ENCODE measurements around the gene SERPINF2.
"Not testable (repeated sequence)": the region's sequence is repeated elsewhere in the genome, so short reads cannot be mapped to it uniquely, and the experiment has no call there.

SERPINF2 gene

DNA sequence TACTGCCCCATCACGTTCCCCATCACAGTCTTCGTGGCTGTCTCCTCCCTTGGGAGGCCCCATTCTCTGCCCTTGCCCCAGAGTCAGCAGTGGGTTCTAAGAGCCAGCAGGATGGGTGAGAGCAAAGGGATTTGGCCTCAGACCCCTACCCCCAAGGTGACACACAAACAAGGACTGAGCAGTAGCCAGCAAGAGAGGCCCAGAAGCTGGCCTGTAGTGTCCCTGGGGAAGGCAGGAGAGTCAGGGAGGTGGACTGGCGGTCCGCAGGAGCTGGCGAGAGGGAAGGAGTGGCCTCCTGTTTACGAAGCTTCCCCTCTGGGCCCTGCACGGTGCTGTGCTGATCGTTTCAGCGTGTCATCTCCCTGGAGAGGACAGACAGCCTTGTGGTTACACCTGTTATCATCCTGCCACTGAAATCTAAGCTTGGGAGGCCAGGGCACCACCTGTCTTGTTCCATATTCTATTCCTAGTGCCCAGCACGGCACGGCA is 9.8 kb upstream of the SERPINF2 start:
- no peak for DNase-seq (ENCODE audit: low read depth, low spot score)
- H3K27ac ChIP-seq = no peak overlapping the region

DNA sequence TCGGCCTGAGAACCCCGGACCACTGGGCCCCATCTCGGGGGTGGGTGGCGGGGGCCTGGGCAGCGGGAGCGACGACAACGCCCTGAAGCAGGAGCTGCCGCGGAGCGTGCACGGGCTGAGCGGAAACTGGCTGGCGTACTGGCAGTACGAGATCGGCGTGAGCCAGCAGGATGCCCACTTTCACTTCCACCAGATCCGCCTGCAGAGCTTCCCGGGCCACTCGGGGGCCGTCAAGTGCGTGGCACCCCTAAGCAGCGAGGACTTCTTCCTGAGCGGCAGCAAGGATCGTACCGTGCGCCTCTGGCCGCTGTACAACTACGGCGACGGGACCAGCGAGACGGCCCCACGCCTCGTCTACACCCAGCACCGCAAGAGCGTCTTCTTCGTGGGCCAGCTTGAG is 8.9 kb upstream of the SERPINF2 start:
- no peak overlapping the region for H3K27ac ChIP-seq
- DNase-seq (ENCODE audit: low read depth, low spot score) = no peak

GRCh38 chr17:1735418-1735817 is 7.3 kb upstream of the SERPINF2 start:
- no peak overlapping the region for H3K27ac ChIP-seq
- DNase-seq (ENCODE audit: low read depth, low spot score) = no peak

- no peak overlapping the region for H3K27ac ChIP-seq
Measured at GRCh38 chr17:1735834-1736347, 6.8 kb upstream of the SERPINF2 start.

DNA sequence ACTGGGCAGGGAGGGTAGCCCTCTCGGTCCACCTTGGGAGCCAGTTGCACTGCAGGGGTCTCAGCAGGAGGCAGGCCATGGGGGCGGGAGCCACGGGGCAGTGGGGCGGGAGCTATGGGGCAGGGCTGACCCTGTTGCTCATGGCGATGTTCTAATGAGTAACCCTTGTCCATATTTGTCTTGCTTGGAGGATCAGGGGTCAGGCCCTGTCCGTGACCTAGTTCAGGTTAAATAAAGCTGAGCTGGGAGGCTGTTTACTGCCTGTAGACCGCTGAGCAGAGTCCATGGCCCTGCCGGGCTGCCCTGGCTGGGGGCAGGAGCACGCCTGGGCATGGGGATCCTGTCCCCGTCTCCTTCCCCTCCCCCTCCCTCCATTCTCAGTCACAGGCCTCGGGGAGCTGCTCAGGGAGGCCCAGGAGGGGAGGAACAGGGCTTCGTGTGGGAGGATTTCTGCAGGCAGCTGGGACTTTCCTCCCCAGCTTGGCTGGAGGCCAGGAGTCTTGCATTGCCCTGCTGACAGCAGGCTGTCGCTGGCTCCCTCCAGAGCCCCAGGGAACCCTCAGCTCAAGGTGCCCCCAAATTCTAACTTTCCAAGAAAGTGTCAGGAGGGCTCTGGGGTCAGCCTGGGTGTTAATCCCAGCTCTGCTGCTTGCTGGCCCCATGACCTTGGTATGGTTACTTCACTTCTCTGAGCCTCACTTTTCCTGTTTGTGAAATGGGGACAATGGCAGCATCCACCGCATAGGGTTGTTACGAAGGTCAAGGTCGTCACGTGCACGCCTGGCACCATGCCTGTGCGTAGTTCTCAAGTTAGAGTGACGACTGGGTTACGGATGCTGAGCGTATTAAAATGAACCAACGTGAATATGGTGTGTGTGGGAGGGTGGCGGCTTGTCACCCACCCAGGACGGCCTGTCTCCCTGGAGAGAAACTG is 6.1 kb upstream of the SERPINF2 start:
- DNase-seq (ENCODE audit: low read depth, low spot score) = no peak
- H3K27ac ChIP-seq = no peak overlapping the region

More at GRCh38 chr17:1735834-1736347, 6.8 kb upstream of the SERPINF2 start:
- no peak for DNase-seq (ENCODE audit: low read depth, low spot score)

DNA sequence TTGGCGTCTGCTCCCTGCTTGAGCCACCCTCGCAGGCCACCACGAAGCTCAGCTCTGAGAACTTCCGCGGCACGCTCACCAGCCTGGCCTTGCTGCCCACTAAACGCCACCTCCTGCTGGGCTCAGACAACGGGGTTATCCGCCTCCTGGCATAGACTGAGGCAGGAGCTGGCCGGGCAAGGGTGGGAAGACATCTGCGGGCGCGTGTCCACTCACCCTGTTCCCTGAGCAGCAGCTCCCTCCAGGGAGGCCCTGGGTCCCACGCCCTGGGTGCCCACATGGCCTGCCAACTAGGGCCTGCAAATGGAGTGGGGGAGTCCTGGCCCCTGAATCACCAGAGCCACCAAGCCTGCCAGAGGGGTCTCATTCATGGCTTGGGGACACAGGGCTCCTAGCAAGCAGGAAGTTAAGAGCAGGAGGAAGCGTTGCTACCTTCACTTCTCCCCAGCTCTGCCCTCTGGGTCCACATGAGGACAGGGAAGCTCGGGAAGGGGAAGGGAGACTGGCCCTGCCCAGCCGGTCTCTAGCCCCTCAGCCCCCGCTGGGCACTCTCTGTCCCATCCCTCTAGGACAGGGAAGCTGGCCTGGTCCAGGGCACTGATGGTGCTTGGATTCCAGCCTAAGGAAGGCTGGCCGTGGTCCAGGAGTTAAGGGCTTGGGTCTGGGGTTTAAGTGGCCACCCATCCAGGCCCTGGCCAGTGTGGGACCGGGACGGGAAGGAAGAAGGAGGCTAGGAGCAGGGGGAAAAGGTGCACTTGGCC is 5.0 kb upstream of the SERPINF2 start:
- H3K27ac ChIP-seq = no peak overlapping the region
- DNase-seq (ENCODE audit: low read depth, low spot score) = no peak

DNA sequence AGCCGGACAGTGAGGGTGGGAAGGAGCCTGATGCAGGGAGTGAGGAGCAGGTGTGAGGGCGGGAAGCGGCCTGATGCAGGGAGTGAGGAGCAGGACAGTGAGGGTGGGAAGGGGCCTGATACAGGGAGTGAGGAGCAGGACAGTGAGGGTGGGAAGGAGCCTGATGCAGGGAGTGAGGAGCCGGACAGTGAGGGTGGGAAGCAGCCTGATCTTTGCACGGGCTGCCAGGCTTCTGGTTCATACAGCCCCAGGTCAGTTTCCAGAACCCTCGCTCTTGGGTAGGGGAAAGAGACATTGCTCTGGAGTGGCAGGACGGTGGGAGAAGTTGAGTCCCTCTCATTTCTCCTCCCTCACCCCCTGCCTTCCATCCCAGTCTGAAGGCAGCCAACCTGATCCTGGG is 772 bp upstream of the SERPINF2 start:
- H3K27ac ChIP-seq; DNase-seq (ENCODE audit: low read depth, low spot score): not testable (repeated sequence)

GRCh38 chr17:1743088-1743439 is 393 bp downstream of the SERPINF2 start:
- DNase-seq (ENCODE audit: low read depth, low spot score) = no peak
- no peak overlapping the region for H3K27ac ChIP-seq

- H3K27ac ChIP-seq = no peak overlapping the region
- no peak for DNase-seq (ENCODE audit: low read depth, low spot score)
Measured at GRCh38 chr17:1744551-1745512, 2.2 kb downstream of the SERPINF2 start.

DNA sequence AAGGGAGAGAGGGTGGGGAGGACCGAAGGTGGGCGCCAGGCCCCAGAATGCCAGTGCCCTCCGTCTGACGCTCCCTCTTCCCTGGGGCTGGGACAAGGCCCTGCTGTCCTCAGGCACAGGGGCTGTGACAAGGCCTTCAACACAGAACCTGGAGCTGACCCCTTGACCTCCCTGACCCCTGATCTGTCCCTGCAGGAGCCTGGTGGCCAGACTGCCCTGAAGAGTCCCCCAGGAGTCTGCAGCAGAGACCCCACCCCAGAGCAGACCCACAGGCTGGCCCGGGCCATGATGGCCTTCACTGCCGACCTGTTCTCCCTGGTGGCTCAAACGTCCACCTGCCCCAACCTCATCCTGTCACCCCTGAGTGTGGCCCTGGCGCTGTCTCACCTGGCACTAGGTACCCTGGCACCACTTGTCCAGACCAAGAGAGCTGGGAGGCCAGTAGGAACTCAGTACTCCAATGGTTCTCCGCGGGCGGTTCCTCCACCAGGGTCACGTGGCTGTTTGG is 2.9 kb downstream of the SERPINF2 start:
- no peak overlapping the region for H3K27ac ChIP-seq
- DNase-seq (ENCODE audit: low read depth, low spot score) = no peak

DNA sequence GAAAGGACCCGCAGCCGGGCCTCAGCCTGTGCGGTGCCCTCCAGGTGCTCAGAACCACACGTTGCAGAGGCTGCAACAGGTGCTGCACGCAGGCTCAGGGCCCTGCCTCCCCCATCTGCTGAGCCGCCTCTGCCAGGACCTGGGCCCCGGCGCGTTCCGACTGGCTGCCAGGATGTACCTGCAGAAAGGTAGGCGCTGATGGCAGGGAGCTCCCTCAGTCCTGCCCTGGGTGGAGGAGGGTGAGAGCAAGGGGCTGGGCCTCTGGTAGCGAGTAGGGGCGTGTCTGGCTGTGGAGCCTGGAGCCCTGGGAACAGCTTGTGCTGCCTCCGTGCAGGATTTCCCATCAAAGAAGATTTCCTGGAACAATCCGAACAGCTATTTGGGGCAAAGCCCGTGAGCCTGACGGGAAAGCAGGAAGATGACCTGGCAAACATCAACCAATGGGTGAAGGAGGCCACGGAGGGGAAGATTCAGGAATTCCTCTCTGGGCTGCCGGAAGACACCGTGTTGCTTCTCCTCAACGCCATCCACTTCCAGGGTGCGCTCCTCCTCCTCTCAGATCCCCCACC is 4.4 kb downstream of the SERPINF2 start:
- DNase-seq (ENCODE audit: low read depth, low spot score) = no peak
- no peak overlapping the region for H3K27ac ChIP-seq

GRCh38 chr17:1750628-1751027 is 8.0 kb downstream of the SERPINF2 start:
- H3K27ac ChIP-seq = no peak overlapping the region
- DNase-seq (ENCODE audit: low read depth, low spot score) = no peak

GRCh38 chr17:1752425-1753262 is 10.0 kb downstream of the SERPINF2 start:
- peak overlapping the region; percentile 53 for H3K27ac ChIP-seq
- no peak for DNase-seq (ENCODE audit: low read depth, low spot score)

GRCh38 chr17:1753767-1754429 is 11.2 kb downstream of the SERPINF2 start:
- H3K27ac ChIP-seq = no peak overlapping the region
- no peak for DNase-seq (ENCODE audit: low read depth, low spot score)

GRCh38 chr17:1754430-1755112 is 11.9 kb downstream of the SERPINF2 start:
- no peak overlapping the region for H3K27ac ChIP-seq
- DNase-seq (ENCODE audit: low read depth, low spot score) = no peak

DNA sequence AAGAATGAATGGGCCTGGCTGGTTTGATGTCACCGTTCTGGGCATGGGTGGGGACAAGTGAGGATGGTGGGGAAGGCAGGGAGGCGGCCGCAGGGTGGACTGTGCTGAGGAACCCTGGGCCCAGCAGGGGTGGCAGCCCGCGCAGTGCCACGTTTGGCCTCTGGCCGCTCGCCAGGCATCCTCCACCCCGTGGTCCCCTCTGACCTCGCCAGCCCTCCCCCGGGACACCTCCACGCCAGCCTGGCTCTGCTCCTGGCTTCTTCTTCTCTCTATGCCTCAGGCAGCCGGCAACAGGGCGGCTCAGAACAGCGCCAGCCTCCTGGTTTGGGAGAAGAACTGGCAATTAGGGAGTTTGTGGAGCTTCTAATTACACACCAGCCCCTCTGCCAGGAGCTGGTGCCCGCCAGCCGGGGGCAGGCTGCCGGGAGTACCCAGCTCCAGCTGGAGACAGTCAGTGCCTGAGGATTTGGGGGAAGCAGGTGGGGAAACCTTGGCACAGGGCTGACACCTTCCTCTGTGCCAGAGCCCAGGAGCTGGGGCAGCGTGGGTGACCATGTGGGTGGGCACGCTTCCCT is 12.7 kb downstream of the SERPINF2 start:
- no peak overlapping the region for H3K27ac ChIP-seq
- no peak for DNase-seq (ENCODE audit: low read depth, low spot score)

GRCh38 chr17:1755827-1756262 is 13.2 kb downstream of the SERPINF2 start:
- no peak for DNase-seq (ENCODE audit: low read depth, low spot score)
- H3K27ac ChIP-seq = no peak overlapping the region
